Neural progenitor cell (in vitro differentiated cells): ENCODE data around the gene TRHDE.

Source experiments
- CTCF ChIP-seq: fragments of 200-600 bp; sonication (generic); IDR thresholded peaks from 2 replicates; pipeline ENCODE4 v1.5.1; 2017; ENCODE audit warnings: antibody characterized with exemption, mild to moderate bottlenecking
- EZH2 ChIP-seq: fragments of 200-600 bp; sonication (generic); IDR thresholded peaks from 2 replicates; pipeline ENCODE4 v1.6.1; 2017; ENCODE audit warnings: antibody characterized with exemption, mild to moderate bottlenecking, moderate library complexity
- EZH2phosphoT487 ChIP-seq: fragments of 200-600 bp; sonication (generic); IDR thresholded peaks from 2 replicates; pipeline ENCODE4 v1.6.1; 2017; ENCODE audit warnings: antibody characterized with exemption

DNA sequence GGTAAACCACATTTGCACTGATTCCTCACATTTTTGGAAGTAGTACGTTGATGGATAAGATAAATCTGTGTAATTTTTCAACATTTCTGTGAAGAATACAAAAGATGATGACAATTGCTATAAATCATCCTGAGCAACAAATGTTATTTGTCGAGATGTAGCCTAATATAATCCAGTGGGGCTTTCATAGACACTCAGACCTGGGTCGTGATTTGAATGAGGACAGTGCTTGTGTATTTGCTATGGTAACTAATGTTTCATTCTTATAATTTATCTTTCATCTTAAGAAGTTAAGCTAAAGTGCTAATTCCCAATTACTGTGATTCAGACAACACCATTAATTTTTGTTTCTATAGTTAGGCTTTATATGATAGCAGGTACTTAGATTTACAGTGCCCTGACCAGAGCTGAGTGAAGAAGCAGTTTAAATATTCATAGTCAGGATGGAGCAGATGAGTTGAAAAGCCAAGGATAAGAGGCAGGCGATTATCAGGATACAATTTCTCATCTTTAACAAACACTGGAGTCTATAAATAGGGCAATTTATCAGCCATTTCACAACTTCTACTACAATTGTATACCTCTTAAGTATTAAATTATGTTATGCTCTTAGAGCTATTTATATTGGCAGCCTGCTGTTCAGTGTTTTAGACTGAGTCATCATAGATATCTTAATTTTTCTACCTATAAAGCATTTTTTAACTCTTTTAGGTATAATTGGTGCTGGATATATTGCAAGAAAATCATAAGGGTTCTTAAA lies 359.9 kb downstream of the TRHDE start:
- TF ChIP-seq EZH2 (no peak), CTCF (no peak), EZH2phosphoT487 (no peak)
